Ishikawa (cell line): ENCODE measurements around the gene ARHGAP32.
A peak's percentile ranks its signal among the peaks of the same experiment; 100 is the strongest.

Experiments
- RAD21 ChIP-seq: IDR thresholded peaks from 2 replicates; pipeline ENCODE4 v1.6.1; 2012; ENCODE audit warnings: low read depth
- TAF1 ChIP-seq: IDR thresholded peaks from 2 replicates; pipeline ENCODE4 v1.6.1; 2012; ENCODE audit warnings: low read depth, mild to moderate bottlenecking
- TF ChIP-seq, protein P1 (sequence below): IDR thresholded peaks from 2 replicates; pipeline ENCODE4 v1.6.1; 2012; ENCODE audit warnings: low read depth, mild to moderate bottlenecking

- TF ChIP-seq, protein P1, sequence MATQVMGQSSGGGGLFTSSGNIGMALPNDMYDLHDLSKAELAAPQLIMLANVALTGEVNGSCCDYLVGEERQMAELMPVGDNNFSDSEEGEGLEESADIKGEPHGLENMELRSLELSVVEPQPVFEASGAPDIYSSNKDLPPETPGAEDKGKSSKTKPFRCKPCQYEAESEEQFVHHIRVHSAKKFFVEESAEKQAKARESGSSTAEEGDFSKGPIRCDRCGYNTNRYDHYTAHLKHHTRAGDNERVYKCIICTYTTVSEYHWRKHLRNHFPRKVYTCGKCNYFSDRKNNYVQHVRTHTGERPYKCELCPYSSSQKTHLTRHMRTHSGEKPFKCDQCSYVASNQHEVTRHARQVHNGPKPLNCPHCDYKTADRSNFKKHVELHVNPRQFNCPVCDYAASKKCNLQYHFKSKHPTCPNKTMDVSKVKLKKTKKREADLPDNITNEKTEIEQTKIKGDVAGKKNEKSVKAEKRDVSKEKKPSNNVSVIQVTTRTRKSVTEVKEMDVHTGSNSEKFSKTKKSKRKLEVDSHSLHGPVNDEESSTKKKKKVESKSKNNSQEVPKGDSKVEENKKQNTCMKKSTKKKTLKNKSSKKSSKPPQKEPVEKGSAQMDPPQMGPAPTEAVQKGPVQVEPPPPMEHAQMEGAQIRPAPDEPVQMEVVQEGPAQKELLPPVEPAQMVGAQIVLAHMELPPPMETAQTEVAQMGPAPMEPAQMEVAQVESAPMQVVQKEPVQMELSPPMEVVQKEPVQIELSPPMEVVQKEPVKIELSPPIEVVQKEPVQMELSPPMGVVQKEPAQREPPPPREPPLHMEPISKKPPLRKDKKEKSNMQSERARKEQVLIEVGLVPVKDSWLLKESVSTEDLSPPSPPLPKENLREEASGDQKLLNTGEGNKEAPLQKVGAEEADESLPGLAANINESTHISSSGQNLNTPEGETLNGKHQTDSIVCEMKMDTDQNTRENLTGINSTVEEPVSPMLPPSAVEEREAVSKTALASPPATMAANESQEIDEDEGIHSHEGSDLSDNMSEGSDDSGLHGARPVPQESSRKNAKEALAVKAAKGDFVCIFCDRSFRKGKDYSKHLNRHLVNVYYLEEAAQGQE = no peak
- TF ChIP-seq RAD21 (peak; percentile 53), TAF1 (no peak)
Measured at GRCh38 chr11:128936606-128937251, 255.4 kb downstream of the ARHGAP32 start.
